Neural cell (in vitro differentiated cells): ENCODE measurements around the gene SLC6A16.

Experiments used
- CTCF ChIP-seq: fragments of 450-650 bp; IDR thresholded peaks from 2 replicates; pipeline ENCODE4 v1.5.1; 2014; ENCODE audit warnings: antibody characterized with exemption, mild to moderate bottlenecking, moderate library complexity; ENCODE audit not compliant: poor library complexity, severe bottlenecking
- EP300 ChIP-seq: fragments of 450-650 bp; conservative IDR thresholded peaks from 2 replicates; pipeline ENCODE4 v1.6.1; 2014; ENCODE audit warnings: antibody characterized with exemption, mild to moderate bottlenecking, moderate library complexity; ENCODE audit not compliant: poor library complexity, severe bottlenecking
- EZH2 ChIP-seq: fragments of 200-600, 300-800 bp; shearing (Covaris generic), sonication (generic); IDR thresholded peaks from 2 replicates; pipeline ENCODE4 v1.6.1; 2014; ENCODE audit warnings: antibody characterized with exemption, low read length, borderline replicate concordance, mild to moderate bottlenecking; ENCODE audit not compliant: insufficient read depth, poor library complexity, severe bottlenecking
- POLR2AphosphoS5 ChIP-seq: IDR thresholded peaks from 2 replicates; pipeline ENCODE4 v1.6.1; 2012
- TAF1 ChIP-seq: IDR thresholded peaks from 2 replicates; pipeline ENCODE4 v1.6.1; 2012; ENCODE audit warnings: low read depth
- TF ChIP-seq, protein P1 (sequence below): IDR thresholded peaks from 2 replicates; pipeline ENCODE4 v1.6.1; 2012; ENCODE audit warnings: borderline replicate concordance

GRCh38 chr19:49338691-49339300 is 13.8 kb upstream of the SLC6A16 start:
- TF ChIP-seq CTCF (no peak), EZH2 (no peak), POLR2AphosphoS5 (no peak), EP300 (no peak), TAF1 (no peak)
- TF ChIP-seq, protein P1, sequence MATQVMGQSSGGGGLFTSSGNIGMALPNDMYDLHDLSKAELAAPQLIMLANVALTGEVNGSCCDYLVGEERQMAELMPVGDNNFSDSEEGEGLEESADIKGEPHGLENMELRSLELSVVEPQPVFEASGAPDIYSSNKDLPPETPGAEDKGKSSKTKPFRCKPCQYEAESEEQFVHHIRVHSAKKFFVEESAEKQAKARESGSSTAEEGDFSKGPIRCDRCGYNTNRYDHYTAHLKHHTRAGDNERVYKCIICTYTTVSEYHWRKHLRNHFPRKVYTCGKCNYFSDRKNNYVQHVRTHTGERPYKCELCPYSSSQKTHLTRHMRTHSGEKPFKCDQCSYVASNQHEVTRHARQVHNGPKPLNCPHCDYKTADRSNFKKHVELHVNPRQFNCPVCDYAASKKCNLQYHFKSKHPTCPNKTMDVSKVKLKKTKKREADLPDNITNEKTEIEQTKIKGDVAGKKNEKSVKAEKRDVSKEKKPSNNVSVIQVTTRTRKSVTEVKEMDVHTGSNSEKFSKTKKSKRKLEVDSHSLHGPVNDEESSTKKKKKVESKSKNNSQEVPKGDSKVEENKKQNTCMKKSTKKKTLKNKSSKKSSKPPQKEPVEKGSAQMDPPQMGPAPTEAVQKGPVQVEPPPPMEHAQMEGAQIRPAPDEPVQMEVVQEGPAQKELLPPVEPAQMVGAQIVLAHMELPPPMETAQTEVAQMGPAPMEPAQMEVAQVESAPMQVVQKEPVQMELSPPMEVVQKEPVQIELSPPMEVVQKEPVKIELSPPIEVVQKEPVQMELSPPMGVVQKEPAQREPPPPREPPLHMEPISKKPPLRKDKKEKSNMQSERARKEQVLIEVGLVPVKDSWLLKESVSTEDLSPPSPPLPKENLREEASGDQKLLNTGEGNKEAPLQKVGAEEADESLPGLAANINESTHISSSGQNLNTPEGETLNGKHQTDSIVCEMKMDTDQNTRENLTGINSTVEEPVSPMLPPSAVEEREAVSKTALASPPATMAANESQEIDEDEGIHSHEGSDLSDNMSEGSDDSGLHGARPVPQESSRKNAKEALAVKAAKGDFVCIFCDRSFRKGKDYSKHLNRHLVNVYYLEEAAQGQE = no peak
